Ishikawa (cell line): Measurements from ENCODE around the gene SOX1.

Experiments
- EP300 ChIP-seq: IDR thresholded peaks from 2 replicates; pipeline ENCODE4 v1.6.1; 2012; ENCODE audit warnings: borderline replicate concordance
- TAF1 ChIP-seq: IDR thresholded peaks from 2 replicates; pipeline ENCODE4 v1.6.1; 2012; ENCODE audit warnings: low read depth, mild to moderate bottlenecking
- YY1 ChIP-seq: IDR thresholded peaks from 2 replicates; pipeline ENCODE4 v1.6.1; 2012; ENCODE audit warnings: low read depth

DNA sequence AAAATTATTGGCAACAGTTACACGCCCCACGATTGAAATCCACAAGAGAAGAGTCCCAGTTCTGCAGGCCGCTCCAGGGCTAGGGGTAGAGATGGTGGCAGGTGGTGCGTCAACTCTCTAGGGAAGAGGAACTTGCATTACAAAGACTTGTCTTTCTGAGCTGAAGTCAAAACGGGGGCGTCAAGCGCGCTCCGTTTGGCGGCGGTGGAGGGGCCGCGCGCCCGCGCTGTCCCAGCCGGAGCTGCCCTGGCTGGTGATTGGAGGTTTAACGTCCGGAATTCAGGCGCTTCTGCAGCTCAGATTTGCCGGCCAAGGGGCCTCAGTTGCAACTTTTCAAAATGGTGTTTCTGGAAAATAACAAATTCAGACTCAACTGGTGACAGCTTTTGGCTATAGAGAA is 38.9 kb downstream of the SOX1 start:
- TF ChIP-seq YY1 (no peak), TAF1 (no peak), EP300 (no peak)
